GM23338 (cell line): ENCODE data around the gene PAF1. TPM values are rescaled to one million over a fixed set of nuclear protein-coding genes. Genes with fewer than 3 reads are reported as not detected.

Experiments used
- ATAC-seq: fragments of 200-7000 bp; cut with Tn5 transposase; 3 replicates; pipeline ENCODE4 v1.9.1; 2020
- DNase-seq: peaks from one replicate; pipeline ENCODE4 v3.0.0-alpha.2; 2015; ENCODE audit warnings: low spot score
- H2AFZ ChIP-seq: fragments of 200-600 bp; sonication (generic); 2 replicates; pipeline ENCODE4 v1.8.0; 2016; ENCODE audit warnings: antibody characterized with exemption, mild to moderate bottlenecking, moderate library complexity
- H3F3A ChIP-seq: fragments of 200-600 bp; sonication (generic); replicated peaks from 2 replicates; pipeline ENCODE4 v1.8.0; 2017; ENCODE audit warnings: antibody characterized with exemption, mixed run types, low read depth
- H3K27ac ChIP-seq: fragments of 200-600 bp; sonication (generic); 2 replicates; pipeline ENCODE4 v1.6.1; 2016; ENCODE audit warnings: low read depth
- H3K27me3 ChIP-seq: fragments of 200-600 bp; sonication (generic); 2 replicates; pipeline ENCODE4 v1.8.0; 2016; ENCODE audit warnings: mild to moderate bottlenecking, mixed run types, moderate library complexity; ENCODE audit not compliant: insufficient read depth
- H3K36me3 ChIP-seq: fragments of 200-600 bp; sonication (generic); 2 replicates; pipeline ENCODE4 v1.8.0; 2016; ENCODE audit warnings: mild to moderate bottlenecking; ENCODE audit not compliant: insufficient read depth
- H3K4me1 ChIP-seq: fragments of 200-600 bp; sonication (generic); 2 replicates; pipeline ENCODE4 v1.8.0; 2016; ENCODE audit warnings: mild to moderate bottlenecking, moderate library complexity; ENCODE audit not compliant: insufficient read depth
- H3K4me2 ChIP-seq: fragments of 200-600 bp; sonication (generic); 2 replicates; pipeline ENCODE4 v1.7.1; 2017; ENCODE audit warnings: mixed run types
- H3K4me3 ChIP-seq: fragments of 200-600 bp; sonication (generic); 2 replicates; pipeline ENCODE4 v1.6.1; 2016; ENCODE audit warnings: mixed run types
- H3K79me2 ChIP-seq: fragments of 200-600 bp; sonication (generic); replicated peaks from 2 replicates; pipeline ENCODE4 v1.8.0; 2017; ENCODE audit warnings: mild to moderate bottlenecking; ENCODE audit not compliant: insufficient read depth
- H3K9me2 ChIP-seq: fragments of 200-600 bp; sonication (generic); 2 replicates; pipeline ENCODE4 v1.8.0; 2017; ENCODE audit not compliant: insufficient read depth
- H4K20me1 ChIP-seq: fragments of 200-600 bp; sonication (generic); replicated peaks from 2 replicates; pipeline ENCODE4 v1.8.0; 2017; ENCODE audit warnings: mild to moderate bottlenecking; ENCODE audit not compliant: insufficient read depth
- H3K27ac Mint-ChIP-seq: 2 replicates; pipeline ENCODE4 v1.8.0; 2020; ENCODE audit warnings: inconsistent platforms, mild to moderate bottlenecking, moderate library complexity, mixed read lengths
- H3K27me3 Mint-ChIP-seq: 3 replicates; pipeline ENCODE4 v1.8.0; 2022; ENCODE audit warnings: low read depth, mild to moderate bottlenecking, moderate library complexity, mixed read lengths, inconsistent platforms; ENCODE audit not compliant: insufficient read depth, poor library complexity
- H3K36me3 Mint-ChIP-seq: 3 replicates; pipeline ENCODE4 v1.8.0; 2021; ENCODE audit warnings: low read depth, mild to moderate bottlenecking, inconsistent platforms, moderate library complexity, mixed read lengths
- H3K4me1 Mint-ChIP-seq: 3 replicates; pipeline ENCODE4 v1.8.0; 2020; ENCODE audit warnings: mild to moderate bottlenecking, inconsistent platforms, mixed read lengths
- H3K4me3 Mint-ChIP-seq: 3 replicates; pipeline ENCODE4 v1.8.0; 2021; ENCODE audit warnings: moderate library complexity, mild to moderate bottlenecking, inconsistent platforms, mixed read lengths
- H3K9me3 Mint-ChIP-seq: 3 replicates; pipeline ENCODE4 v1.8.0; 2020; ENCODE audit warnings: moderate library complexity, mild to moderate bottlenecking, inconsistent platforms, mixed read lengths
- CREB1 ChIP-seq: fragments of 250-450 bp; sonication (Bioruptor Pico); IDR thresholded peaks from 2 replicates; pipeline ENCODE4 v1.5.0; 2020; ENCODE audit warnings: low read depth, mild to moderate bottlenecking, moderate library complexity
- EZH2phosphoT487 ChIP-seq: fragments of 200-600 bp; sonication (generic); IDR thresholded peaks from one replicate; pipeline ENCODE4 v1.8.1; 2018; ENCODE audit warnings: antibody characterized with exemption; ENCODE audit not compliant: unreplicated experiment
- POLR2AphosphoS5 ChIP-seq: IDR thresholded peaks from 2 replicates; pipeline ENCODE4 v1.6.1; 2016; ENCODE audit warnings: antibody characterized with exemption, low read depth
- ZNF114 ChIP-seq: fragments of 250-450 bp; sonication (Bioruptor Pico); IDR thresholded peaks from 2 replicates; pipeline ENCODE4 v1.5.0; 2020; ENCODE audit warnings: mild to moderate bottlenecking, moderate library complexity
- polyA plus RNA-seq: library from polyadenylated mRNA; unstranded; fragments of >200 nt; fragmentation: Nextera tagmentation; extraction: Ambion mirVana; gene quantifications from 2 replicates; pipeline ENCODE4 v1.2.1, GENCODE V29; 2016
- total RNA-seq: library from RNA; depleted of rRNA; stranded (reverse); fragments of >200 nt; shearing (Covaris generic); gene quantifications from 2 replicates; pipeline ENCODE4 v1.2.3, GENCODE V29; 2014
- TF ChIP-seq, protein P1 (sequence below): fragments of 250-450 bp; sonication (Bioruptor Pico); IDR thresholded peaks from 2 replicates; pipeline ENCODE4 v1.5.0; 2020; ENCODE audit warnings: mild to moderate bottlenecking, moderate library complexity
- TF ChIP-seq, protein P2 (sequence below): IDR thresholded peaks from 2 replicates; pipeline ENCODE4 v1.6.1; 2016; ENCODE audit warnings: antibody characterized with exemption
- TF ChIP-seq, protein P3 (sequence below), 2 experiments: fragments of 200-600 bp in 1 of 2; sonication (generic) in 1 of 2; conservative IDR thresholded peaks; 2 replicates each; pipeline versions ENCODE4 v1.5.1 to v1.6.1; 2016 to 2017; ENCODE audit warnings: antibody characterized with exemption in 2 of 2, low read depth in 2 of 2, mild to moderate bottlenecking in 2 of 2, moderate library complexity in 1 of 2

Gene PAF1
- total and polyA plus RNA-seq, 2 experiments from 2014 or later, result 22.1 to 47.3 TPM

DNA sequence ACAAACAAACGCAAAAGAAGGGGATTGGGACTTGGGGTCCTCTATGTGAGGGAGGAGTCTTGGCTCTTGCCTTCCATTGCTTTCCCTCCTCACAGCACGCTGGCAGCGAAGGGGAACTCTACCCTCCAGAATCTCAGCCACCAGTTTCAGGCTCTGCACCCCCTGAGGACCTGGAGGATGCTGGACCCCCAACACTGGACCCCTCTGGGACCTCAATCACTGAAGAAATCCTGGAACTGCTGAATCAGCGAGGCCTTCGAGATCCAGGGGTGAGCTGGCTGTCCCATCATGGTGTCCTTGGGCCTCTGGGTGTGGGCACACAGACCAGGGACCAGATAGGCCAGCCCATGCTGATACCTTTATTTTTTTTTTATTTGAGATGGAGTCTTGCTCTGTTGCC is 31.1 kb upstream of the PAF1 start:
- Histone ChIP-seq H3K4me1 (no peaks in the 10 kb centered on the region; the same call in 1 of the 2 replicates), H3K27me3 (no peaks in the 10 kb centered on the region), H3K9me2 (no peaks in the 10 kb centered on the region), H4K20me1 (no peaks in the 10 kb centered on the region; the same call in 1 of the 2 replicates), H3K27ac (no peak overlapping the region), H3K79me2 (no peaks in the 10 kb centered on the region), H3K36me3 (peaks cover 11% of the 10 kb centered on the region; the same call in 1 of the 2 replicates), H3F3A (peaks cover 3% of the 10 kb centered on the region; the same call in 1 of the 2 replicates), H3K4me3 (no peak overlapping the region), H2AFZ (no peak overlapping the region), H3K4me2 (no peak overlapping the region)
- Mint-ChIP-seq H3K4me1 (peaks cover 10% of the 10 kb centered on the region), H3K27me3 (peaks cover 10% of the 10 kb centered on the region), H3K27ac (no peak overlapping the region), H3K9me3 (no peaks in the 10 kb centered on the region; the same call in 2 of the 3 replicates), H3K36me3 (peaks cover 78% of the 10 kb centered on the region), H3K4me3 (no peak overlapping the region)
- ATAC-seq (no peak), DNase-seq (no peak)
- TF ChIP-seq EZH2phosphoT487 (no peak), POLR2AphosphoS5 (no peak), ZNF114 (CRISPR knock-in tag) (no peak), CREB1 (CRISPR knock-in tag) (no peak)
- TF ChIP-seq, protein P1, sequence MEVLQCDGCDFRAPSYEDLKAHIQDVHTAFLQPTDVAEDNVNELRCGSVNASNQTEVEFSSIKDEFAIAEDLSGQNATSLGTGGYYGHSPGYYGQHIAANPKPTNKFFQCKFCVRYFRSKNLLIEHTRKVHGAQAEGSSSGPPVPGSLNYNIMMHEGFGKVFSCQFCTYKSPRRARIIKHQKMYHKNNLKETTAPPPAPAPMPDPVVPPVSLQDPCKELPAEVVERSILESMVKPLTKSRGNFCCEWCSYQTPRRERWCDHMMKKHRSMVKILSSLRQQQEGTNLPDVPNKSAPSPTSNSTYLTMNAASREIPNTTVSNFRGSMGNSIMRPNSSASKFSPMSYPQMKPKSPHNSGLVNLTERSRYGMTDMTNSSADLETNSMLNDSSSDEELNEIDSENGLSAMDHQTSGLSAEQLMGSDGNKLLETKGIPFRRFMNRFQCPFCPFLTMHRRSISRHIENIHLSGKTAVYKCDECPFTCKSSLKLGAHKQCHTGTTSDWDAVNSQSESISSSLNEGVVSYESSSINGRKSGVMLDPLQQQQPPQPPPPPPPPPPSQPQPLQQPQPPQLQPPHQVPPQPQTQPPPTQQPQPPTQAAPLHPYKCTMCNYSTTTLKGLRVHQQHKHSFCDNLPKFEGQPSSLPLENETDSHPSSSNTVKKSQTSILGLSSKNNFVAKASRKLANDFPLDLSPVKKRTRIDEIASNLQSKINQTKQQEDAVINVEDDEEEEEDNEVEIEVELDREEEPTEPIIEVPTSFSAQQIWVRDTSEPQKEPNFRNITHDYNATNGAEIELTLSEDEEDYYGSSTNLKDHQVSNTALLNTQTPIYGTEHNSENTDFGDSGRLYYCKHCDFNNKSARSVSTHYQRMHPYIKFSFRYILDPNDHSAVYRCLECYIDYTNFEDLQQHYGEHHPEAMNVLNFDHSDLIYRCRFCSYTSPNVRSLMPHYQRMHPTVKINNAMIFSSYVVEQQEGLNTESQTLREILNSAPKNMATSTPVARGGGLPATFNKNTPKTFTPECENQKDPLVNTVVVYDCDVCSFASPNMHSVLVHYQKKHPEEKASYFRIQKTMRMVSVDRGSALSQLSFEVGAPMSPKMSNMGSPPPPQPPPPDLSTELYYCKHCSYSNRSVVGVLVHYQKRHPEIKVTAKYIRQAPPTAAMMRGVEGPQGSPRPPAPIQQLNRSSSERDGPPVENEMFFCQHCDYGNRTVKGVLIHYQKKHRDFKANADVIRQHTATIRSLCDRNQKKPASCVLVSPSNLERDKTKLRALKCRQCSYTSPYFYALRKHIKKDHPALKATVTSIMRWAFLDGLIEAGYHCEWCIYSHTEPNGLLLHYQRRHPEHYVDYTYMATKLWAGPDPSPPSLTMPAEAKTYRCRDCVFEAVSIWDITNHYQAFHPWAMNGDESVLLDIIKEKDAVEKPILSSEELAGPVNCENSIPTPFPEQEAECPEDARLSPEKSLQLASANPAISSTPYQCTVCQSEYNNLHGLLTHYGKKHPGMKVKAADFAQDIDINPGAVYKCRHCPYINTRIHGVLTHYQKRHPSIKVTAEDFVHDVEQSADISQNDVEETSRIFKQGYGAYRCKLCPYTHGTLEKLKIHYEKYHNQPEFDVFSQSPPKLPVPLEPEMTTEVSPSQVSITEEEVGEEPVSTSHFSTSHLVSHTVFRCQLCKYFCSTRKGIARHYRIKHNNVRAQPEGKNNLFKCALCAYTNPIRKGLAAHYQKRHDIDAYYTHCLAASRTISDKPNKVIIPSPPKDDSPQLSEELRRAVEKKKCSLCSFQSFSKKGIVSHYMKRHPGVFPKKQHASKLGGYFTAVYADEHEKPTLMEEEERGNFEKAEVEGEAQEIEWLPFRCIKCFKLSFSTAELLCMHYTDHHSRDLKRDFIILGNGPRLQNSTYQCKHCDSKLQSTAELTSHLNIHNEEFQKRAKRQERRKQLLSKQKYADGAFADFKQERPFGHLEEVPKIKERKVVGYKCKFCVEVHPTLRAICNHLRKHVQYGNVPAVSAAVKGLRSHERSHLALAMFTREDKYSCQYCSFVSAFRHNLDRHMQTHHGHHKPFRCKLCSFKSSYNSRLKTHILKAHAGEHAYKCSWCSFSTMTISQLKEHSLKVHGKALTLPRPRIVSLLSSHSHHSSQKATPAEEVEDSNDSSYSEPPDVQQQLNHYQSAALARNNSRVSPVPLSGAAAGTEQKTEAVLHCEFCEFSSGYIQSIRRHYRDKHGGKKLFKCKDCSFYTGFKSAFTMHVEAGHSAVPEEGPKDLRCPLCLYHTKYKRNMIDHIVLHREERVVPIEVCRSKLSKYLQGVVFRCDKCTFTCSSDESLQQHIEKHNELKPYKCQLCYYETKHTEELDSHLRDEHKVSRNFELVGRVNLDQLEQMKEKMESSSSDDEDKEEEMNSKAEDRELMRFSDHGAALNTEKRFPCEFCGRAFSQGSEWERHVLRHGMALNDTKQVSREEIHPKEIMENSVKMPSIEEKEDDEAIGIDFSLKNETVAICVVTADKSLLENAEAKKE (CRISPR knock-in tag), result no peak
- TF ChIP-seq, protein P2, sequence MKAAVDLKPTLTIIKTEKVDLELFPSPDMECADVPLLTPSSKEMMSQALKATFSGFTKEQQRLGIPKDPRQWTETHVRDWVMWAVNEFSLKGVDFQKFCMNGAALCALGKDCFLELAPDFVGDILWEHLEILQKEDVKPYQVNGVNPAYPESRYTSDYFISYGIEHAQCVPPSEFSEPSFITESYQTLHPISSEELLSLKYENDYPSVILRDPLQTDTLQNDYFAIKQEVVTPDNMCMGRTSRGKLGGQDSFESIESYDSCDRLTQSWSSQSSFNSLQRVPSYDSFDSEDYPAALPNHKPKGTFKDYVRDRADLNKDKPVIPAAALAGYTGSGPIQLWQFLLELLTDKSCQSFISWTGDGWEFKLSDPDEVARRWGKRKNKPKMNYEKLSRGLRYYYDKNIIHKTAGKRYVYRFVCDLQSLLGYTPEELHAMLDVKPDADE, result no peak
- TF ChIP-seq, protein P3, sequence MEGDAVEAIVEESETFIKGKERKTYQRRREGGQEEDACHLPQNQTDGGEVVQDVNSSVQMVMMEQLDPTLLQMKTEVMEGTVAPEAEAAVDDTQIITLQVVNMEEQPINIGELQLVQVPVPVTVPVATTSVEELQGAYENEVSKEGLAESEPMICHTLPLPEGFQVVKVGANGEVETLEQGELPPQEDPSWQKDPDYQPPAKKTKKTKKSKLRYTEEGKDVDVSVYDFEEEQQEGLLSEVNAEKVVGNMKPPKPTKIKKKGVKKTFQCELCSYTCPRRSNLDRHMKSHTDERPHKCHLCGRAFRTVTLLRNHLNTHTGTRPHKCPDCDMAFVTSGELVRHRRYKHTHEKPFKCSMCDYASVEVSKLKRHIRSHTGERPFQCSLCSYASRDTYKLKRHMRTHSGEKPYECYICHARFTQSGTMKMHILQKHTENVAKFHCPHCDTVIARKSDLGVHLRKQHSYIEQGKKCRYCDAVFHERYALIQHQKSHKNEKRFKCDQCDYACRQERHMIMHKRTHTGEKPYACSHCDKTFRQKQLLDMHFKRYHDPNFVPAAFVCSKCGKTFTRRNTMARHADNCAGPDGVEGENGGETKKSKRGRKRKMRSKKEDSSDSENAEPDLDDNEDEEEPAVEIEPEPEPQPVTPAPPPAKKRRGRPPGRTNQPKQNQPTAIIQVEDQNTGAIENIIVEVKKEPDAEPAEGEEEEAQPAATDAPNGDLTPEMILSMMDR (conservative IDR thresholded peaks at IDR 0.05; ENCODE audit: low read depth in 2 of 2), result no peak
